IMR-90 (cell line): ENCODE data around the gene FER1L5.

Experiments used
- BHLHE40 ChIP-seq: fragments of 150-350 bp; IDR thresholded peaks from 2 replicates; pipeline ENCODE4 v1.6.1; 2016; ENCODE audit warnings: mild to moderate bottlenecking, low read depth, low read length
- CEBPB ChIP-seq: IDR thresholded peaks from 2 replicates; pipeline ENCODE4 v1.6.1; 2012; ENCODE audit warnings: low read depth, low read length, improper control_type of control experiment
- CTCF ChIP-seq: conservative IDR thresholded peaks from 2 replicates; pipeline ENCODE4 v1.5.1; 2012; ENCODE audit warnings: mild to moderate bottlenecking, low read depth, low read length, improper control_type of control experiment
- ELK1 ChIP-seq: fragments of 150-350 bp; IDR thresholded peaks from 2 replicates; pipeline ENCODE4 v1.6.1; 2016; ENCODE audit warnings: low read depth, mild to moderate bottlenecking, low read length, moderate library complexity, borderline replicate concordance
- FOS ChIP-seq: fragments of 150-350 bp; IDR thresholded peaks from 2 replicates; pipeline ENCODE4 v1.6.1; 2016; ENCODE audit warnings: low read depth, low read length
- MAFK ChIP-seq: IDR thresholded peaks from 2 replicates; pipeline ENCODE4 v1.6.1; 2012; ENCODE audit warnings: low read depth, low read length, improper control_type of control experiment
- MAZ ChIP-seq: IDR thresholded peaks from 2 replicates; pipeline ENCODE4 v1.6.1; 2012; ENCODE audit warnings: low read depth, mild to moderate bottlenecking, low read length, improper control_type of control experiment, moderate library complexity, borderline replicate concordance
- MXI1 ChIP-seq: IDR thresholded peaks from 2 replicates; pipeline ENCODE4 v1.6.1; 2012; ENCODE audit warnings: low read depth, mild to moderate bottlenecking, low read length, moderate library complexity, borderline replicate concordance
- POLR2A ChIP-seq: IDR thresholded peaks from 2 replicates; pipeline ENCODE4 v1.6.1; 2012; ENCODE audit warnings: mild to moderate bottlenecking, low read depth, low read length
- RAD21 ChIP-seq: IDR thresholded peaks from 2 replicates; pipeline ENCODE4 v1.6.1; 2012; ENCODE audit warnings: low read length, improper control_type of control experiment
- RCOR1 ChIP-seq: IDR thresholded peaks from 2 replicates; pipeline ENCODE4 v1.6.1; 2012; ENCODE audit warnings: mild to moderate bottlenecking, low read length, improper control_type of control experiment; ENCODE audit not compliant: insufficient replicate concordance
- RFX5 ChIP-seq: IDR thresholded peaks from 2 replicates; pipeline ENCODE4 v1.8.0; 2012; ENCODE audit warnings: low read depth, mild to moderate bottlenecking, low read length, moderate library complexity
- SMC3 ChIP-seq: fragments of 150-350 bp; IDR thresholded peaks from 2 replicates; pipeline ENCODE4 v1.6.1; 2016; ENCODE audit warnings: low read depth, mild to moderate bottlenecking, antibody characterized with exemption, low read length, moderate library complexity
- USF2 ChIP-seq: fragments of 150-350 bp; IDR thresholded peaks from 2 replicates; pipeline ENCODE4 v1.6.1; 2017; ENCODE audit warnings: mild to moderate bottlenecking, antibody characterized with exemption, low read length, low read depth

- TF ChIP-seq FOS (no peak), CTCF (no peak), BHLHE40 (no peak), RAD21 (no peak), SMC3 (no peak), POLR2A (no peak), RCOR1 (no peak), USF2 (no peak), MAZ (no peak), ELK1 (no peak), RFX5 (no peak), CEBPB (no peak), MAFK (no peak), MXI1 (no peak)
Measured at GRCh38 chr2:96683307-96683706, 40.7 kb downstream of the FER1L5 start.
